ENCODE measurements around the gene CPSF4. TPM values are rescaled to one million over a fixed set of nuclear protein-coding genes. Genes with fewer than 3 reads are reported as not detected.
A peak's percentile ranks its signal among the peaks of the same experiment; 100 is the strongest.
"Not testable (repeated sequence)": the region's sequence is repeated elsewhere in the genome, so short reads cannot be mapped to it uniquely, and the experiment has no call there.

The CPSF4 gene
- polyA plus RNA-seq, 1 donor from 2014 or later, result 209 TPM

- not testable (repeated sequence) for H3K4me3 ChIP-seq (ENCODE audit: low read length); H3K27me3 ChIP-seq (ENCODE audit: insufficient read depth, low read depth, low read length); H3K9me2 ChIP-seq (ENCODE audit: insufficient read depth, low read length); H3K9me3 ChIP-seq (ENCODE audit: low read length); H3K4me2 ChIP-seq (ENCODE audit: low read length); H3K27ac ChIP-seq (ENCODE audit: low read length); H3K36me3 ChIP-seq (ENCODE audit: insufficient read depth, low read length); H3F3A ChIP-seq (ENCODE audit: insufficient read depth, low read length, poor library complexity, severe bottlenecking); H2AFZ ChIP-seq (ENCODE audit: low read depth, low read length); H3K9ac ChIP-seq (ENCODE audit: low read length); H4K20me1 ChIP-seq (ENCODE audit: insufficient read depth)
- H3K79me2 ChIP-seq (replicated peaks; ENCODE audit: insufficient read depth, low read length), result peaks cover 12% of the 10 kb centered on the region
- TF ChIP-seq CTCF (IDR thresholded peaks at IDR 0.05; ENCODE audit: poor library complexity, severe bottlenecking) (peak; percentile 38), SMC3 (conservative IDR thresholded peaks at IDR 0.05; ENCODE audit: poor library complexity) (peak; percentile 44)
These were observed 23.1 kb upstream of the CPSF4 start for GRCh38 chr7:99415513-99416127.

GRCh38 chr7:99418260-99418659 lies 20.5 kb upstream of the CPSF4 start:
- TF ChIP-seq EP300 (conservative IDR thresholded peaks at IDR 0.05; ENCODE audit: poor library complexity, severe bottlenecking) (no peak), MXI1 (conservative IDR thresholded peaks at IDR 0.05; ENCODE audit: poor library complexity, severe bottlenecking) (no peak), EZH2 (IDR thresholded peaks at IDR 0.05; ENCODE audit: borderline replicate concordance, insufficient read depth, low read length, poor library complexity, severe bottlenecking) (no peak), SMC3 (conservative IDR thresholded peaks at IDR 0.05; ENCODE audit: poor library complexity) (no peak), CTCF (IDR thresholded peaks at IDR 0.05; ENCODE audit: poor library complexity, severe bottlenecking) (no peak), TAF1 (IDR thresholded peaks at IDR 0.05; ENCODE audit: low read depth) (no peak)
- Histone ChIP-seq H3K4me2 (ENCODE audit: low read length) (no peak overlapping the region), H4K20me1 (ENCODE audit: insufficient read depth) (no peaks in the 10 kb centered on the region), H3K36me3 (ENCODE audit: insufficient read depth, low read length) (no peaks in the 10 kb centered on the region), H3K9ac (ENCODE audit: low read length) (no peak overlapping the region), H3K79me2 (replicated peaks; ENCODE audit: insufficient read depth, low read length) (peaks cover 1% of the 10 kb centered on the region), H3K27ac (ENCODE audit: low read length) (no peak overlapping the region), H3F3A (ENCODE audit: insufficient read depth, low read length, poor library complexity, severe bottlenecking) (no peaks in the 10 kb centered on the region), H3K9me2 (ENCODE audit: insufficient read depth, low read length) (no peaks in the 10 kb centered on the region), H3K27me3 (ENCODE audit: insufficient read depth, low read depth, low read length) (no peaks in the 10 kb centered on the region), H3K9me3 (ENCODE audit: low read length) (no peaks in the 10 kb centered on the region), H3K4me3 (ENCODE audit: low read length) (no peak overlapping the region), H2AFZ (ENCODE audit: low read depth, low read length) (no peak overlapping the region)

GRCh38 chr7:99419323-99420021 lies 19.3 kb upstream of the CPSF4 start:
- no peaks in the 10 kb centered on the region for H3F3A ChIP-seq (ENCODE audit: insufficient read depth, low read length, poor library complexity, severe bottlenecking)
- TF ChIP-seq EP300 (conservative IDR thresholded peaks at IDR 0.05; ENCODE audit: poor library complexity, severe bottlenecking) (no peak), TAF1 (IDR thresholded peaks at IDR 0.05; ENCODE audit: low read depth) (no peak), POLR2AphosphoS5 (IDR thresholded peaks at IDR 0.05) (no peak), RAD21 (conservative IDR thresholded peaks at IDR 0.05) (no peak), SMC3 (conservative IDR thresholded peaks at IDR 0.05; ENCODE audit: poor library complexity) (no peak), CTCF (IDR thresholded peaks at IDR 0.05; ENCODE audit: poor library complexity, severe bottlenecking) (no peak), MXI1 (conservative IDR thresholded peaks at IDR 0.05; ENCODE audit: poor library complexity, severe bottlenecking) (no peak), REST (IDR thresholded peaks at IDR 0.05; ENCODE audit: borderline replicate concordance) (no peak), EZH2 (IDR thresholded peaks at IDR 0.05; ENCODE audit: borderline replicate concordance, insufficient read depth, low read length, poor library complexity, severe bottlenecking) (no peak)
- no peak overlapping the region for H3K4me2 ChIP-seq (ENCODE audit: low read length)
- no peaks in the 10 kb centered on the region for H3K9me3 ChIP-seq (ENCODE audit: low read length)
- no peak overlapping the region for H3K27ac ChIP-seq (ENCODE audit: low read length)
- no peaks in the 10 kb centered on the region for H3K27me3 ChIP-seq (ENCODE audit: insufficient read depth, low read depth, low read length)
- H2AFZ ChIP-seq (ENCODE audit: low read depth, low read length), result no peak overlapping the region
- no peak overlapping the region for H3K4me3 ChIP-seq (ENCODE audit: low read length)
- no peaks in the 10 kb centered on the region for H4K20me1 ChIP-seq (ENCODE audit: insufficient read depth)
- no peaks in the 10 kb centered on the region for H3K9me2 ChIP-seq (ENCODE audit: insufficient read depth, low read length)
- no peaks in the 10 kb centered on the region for H3K79me2 ChIP-seq (replicated peaks; ENCODE audit: insufficient read depth, low read length)
- no peak overlapping the region for H3K9ac ChIP-seq (ENCODE audit: low read length)
- H3K36me3 ChIP-seq (ENCODE audit: insufficient read depth, low read length), result no peaks in the 10 kb centered on the region

Measured in neural cell (in vitro differentiated cells).